Right lobe of liver (tissue), 4 donors: ENCODE results near the gene SYNGR1.

ENCODE experiments used
- POLR2A ChIP-seq: fragments of 450-650 bp; IDR thresholded peaks from one replicate; pipeline ENCODE4 v1.6.1; 2017; ENCODE audit warnings: antibody characterized with exemption, mild to moderate bottlenecking
- TF ChIP-seq, protein P1 (sequence below), 4 donors: fragments of 200-600 bp in 3 of 4; fragments of 450-650 bp in 1 of 4; IDR thresholded peaks; one replicate each; pipeline versions ENCODE4 v1.5.1 to v1.8.0; 2016 to 2022; ENCODE audit warnings: antibody characterized with exemption in 4 of 4, mild to moderate bottlenecking in 2 of 4
- donor health status: DM: no; HTN: no; CAD: no.
- donor health status: DM: no; HTN: no; CAD: no.
- donor health status: DM: no; HTN: yes; CAD: no.

DNA sequence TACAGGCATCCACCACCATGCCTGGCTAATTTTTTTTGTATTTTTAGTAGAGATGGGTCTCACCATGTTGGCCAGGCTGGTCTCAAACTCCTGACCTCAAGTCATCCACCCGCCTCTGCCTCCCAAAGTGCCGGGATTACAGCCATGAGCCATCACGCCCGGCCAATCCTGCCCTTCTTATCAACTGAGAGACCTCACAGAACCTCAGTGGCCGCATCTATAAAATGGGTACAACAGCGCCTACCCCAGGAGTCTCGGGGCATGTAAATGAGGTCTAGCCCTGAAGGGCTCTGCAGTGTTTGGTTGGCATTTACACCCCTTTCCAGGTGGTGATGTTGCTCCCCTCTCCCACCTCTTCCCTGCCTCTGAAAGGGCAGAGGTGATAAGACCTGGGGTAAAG is 11.7 kb downstream of the SYNGR1 start:
- no peak for TF ChIP-seq POLR2A
- TF ChIP-seq, protein P1, sequence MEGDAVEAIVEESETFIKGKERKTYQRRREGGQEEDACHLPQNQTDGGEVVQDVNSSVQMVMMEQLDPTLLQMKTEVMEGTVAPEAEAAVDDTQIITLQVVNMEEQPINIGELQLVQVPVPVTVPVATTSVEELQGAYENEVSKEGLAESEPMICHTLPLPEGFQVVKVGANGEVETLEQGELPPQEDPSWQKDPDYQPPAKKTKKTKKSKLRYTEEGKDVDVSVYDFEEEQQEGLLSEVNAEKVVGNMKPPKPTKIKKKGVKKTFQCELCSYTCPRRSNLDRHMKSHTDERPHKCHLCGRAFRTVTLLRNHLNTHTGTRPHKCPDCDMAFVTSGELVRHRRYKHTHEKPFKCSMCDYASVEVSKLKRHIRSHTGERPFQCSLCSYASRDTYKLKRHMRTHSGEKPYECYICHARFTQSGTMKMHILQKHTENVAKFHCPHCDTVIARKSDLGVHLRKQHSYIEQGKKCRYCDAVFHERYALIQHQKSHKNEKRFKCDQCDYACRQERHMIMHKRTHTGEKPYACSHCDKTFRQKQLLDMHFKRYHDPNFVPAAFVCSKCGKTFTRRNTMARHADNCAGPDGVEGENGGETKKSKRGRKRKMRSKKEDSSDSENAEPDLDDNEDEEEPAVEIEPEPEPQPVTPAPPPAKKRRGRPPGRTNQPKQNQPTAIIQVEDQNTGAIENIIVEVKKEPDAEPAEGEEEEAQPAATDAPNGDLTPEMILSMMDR (IDR thresholded peaks at IDR 0.05) = no peak
